Measurements from ENCODE around the gene ZC3H12C.

GRCh38 chr11:110046775-110047380 is 46.3 kb upstream of the ZC3H12C start:
- TF ChIP-seq CTCF (conservative IDR thresholded peaks at IDR 0.05 in 1 of 2, IDR thresholded peaks at IDR 0.05 in 1 of 2; ENCODE audit: extremely low read depth in 1 of 2, insufficient read depth in 1 of 2, low read depth in 1 of 2, low read length in 2 of 2): no peak
- TF ChIP-seq EZH2 (IDR thresholded peaks at IDR 0.05; ENCODE audit: borderline replicate concordance, low read length): no peak

Measured in mammary epithelial cell (primary cell).